ENCODE results near the gene EPB41. TPM values are rescaled to one million over a fixed set of nuclear protein-coding genes. Genes with fewer than 3 reads are reported as not detected.

Gene EPB41
- total and polyA plus RNA-seq, 3 experiments from 2014 or later, result 89.9 to 96.2 (median 93.6) TPM

- POLR2A ChIA-PET, result interaction anchor here (0.7 kb wide), 1 partner anchor 142 kb away, joined by 5 read pairs; no protein-coding TSS in a partner anchor
Measured at GRCh38 chr1:28893403-28894102, 20.8 kb upstream of the EPB41 start.

GRCh38 chr1:28894785-28895184 lies 19.6 kb upstream of the EPB41 start:
- H3K36me3 ChIP-seq (ENCODE audit: insufficient read depth, low read length), result no peaks in the 10 kb centered on the region

More at GRCh38 chr1:28893403-28894102, 20.8 kb upstream of the EPB41 start:
- Mint-ChIP-seq H3K27me3 (no peaks in the 10 kb centered on the region), H3K4me1 (peaks cover 35 to 79% (median 57%) of the 10 kb centered on the region in 3 donors), H3K27ac (peak overlapping the region in 5 of 8 donors; percentile 24 to 68 (median 43)), H3K4me3 (no peak overlapping the region), H3K9me3 (no peaks in the 10 kb centered on the region), H3K36me3 (peaks cover 0 to 29% (median 3%) of the 10 kb centered on the region in 3 donors)
- Histone ChIP-seq H3K27me3 (ENCODE audit: insufficient read depth, low read length, poor library complexity, severe bottlenecking) (no peaks in the 10 kb centered on the region), H3K27ac (ENCODE audit: low read depth, low read length) (no peak overlapping the region), H3K9me3 (ENCODE audit: low read length) (no peaks in the 10 kb centered on the region), H3K36me3 (ENCODE audit: insufficient read depth, low read length) (no peaks in the 10 kb centered on the region), H3K4me1 (ENCODE audit: insufficient read depth, low read length) (no peaks in the 10 kb centered on the region), H3K4me3 (ENCODE audit: low read length) (no peak overlapping the region)
- peak in 2 of 5 donors; percentile 10 to 56 for DNase-seq
- CTCF ChIA-PET, result interaction anchor here (1.0 to 1.7 kb wide), 6 partner anchors 9 to 309 kb away, joined by 3 to 4 read pairs (median 3); no protein-coding TSS in a partner anchor

GRCh38 chr1:28895896-28896608 lies 18.3 kb upstream of the EPB41 start:
- H3K4me1 ChIP-seq (ENCODE audit: insufficient read depth, low read length), result no peaks in the 10 kb centered on the region
- Mint-ChIP-seq H3K27ac (peak overlapping the region in 6 of 8 donors; percentile 24 to 83 (median 46)), H3K4me1 (peaks cover 35 to 76% (median 60%) of the 10 kb centered on the region in 3 donors), H3K4me3 (peak overlapping the region in 1 of 7 donors; percentile 49), H3K36me3 (peaks cover 0 to 30% (median 5%) of the 10 kb centered on the region in 3 donors), H3K9me3 (no peaks in the 10 kb centered on the region), H3K27me3 (no peaks in the 10 kb centered on the region)
- H3K4me3 ChIP-seq (ENCODE audit: low read length), result no peak overlapping the region
- ChIA-PET POLR2A (no interaction called here), CTCF (no interaction called here)
- no peak overlapping the region for H3K27ac ChIP-seq (ENCODE audit: low read depth, low read length)
- H3K36me3 ChIP-seq (ENCODE audit: insufficient read depth, low read length), result no peaks in the 10 kb centered on the region
- H3K9me3 ChIP-seq (ENCODE audit: low read length), result no peaks in the 10 kb centered on the region
- no peak for DNase-seq
- H3K27me3 ChIP-seq (ENCODE audit: insufficient read depth, low read length, poor library complexity, severe bottlenecking), result no peaks in the 10 kb centered on the region

More at GRCh38 chr1:28894785-28895184, 19.6 kb upstream of the EPB41 start:
- DNase-seq, result peak in 1 of 5 donors; percentile 28
- peaks cover 0 to 27% (median 3%) of the 10 kb centered on the region in 3 donors for H3K36me3 Mint-ChIP-seq
- H3K4me1 Mint-ChIP-seq, result peaks cover 31 to 79% (median 57%) of the 10 kb centered on the region in 3 donors
- ChIA-PET CTCF (interaction anchor here (0.6 to 1.4 kb wide), 2 partner anchors 10 to 18 kb away, joined by 3 to 4 read pairs; no protein-coding TSS in a partner anchor), POLR2A (no interaction called here)
- peak overlapping the region in 3 of 8 donors; percentile 17 to 79 (median 46) for H3K27ac Mint-ChIP-seq
- H3K27me3 Mint-ChIP-seq, result no peaks in the 10 kb centered on the region
- no peak overlapping the region for H3K4me3 Mint-ChIP-seq
- H3K9me3 Mint-ChIP-seq, result no peaks in the 10 kb centered on the region
- H3K27me3 ChIP-seq (ENCODE audit: insufficient read depth, low read length, poor library complexity, severe bottlenecking), result no peaks in the 10 kb centered on the region
- no peak overlapping the region for H3K4me3 ChIP-seq (ENCODE audit: low read length)
- H3K4me1 ChIP-seq (ENCODE audit: insufficient read depth, low read length), result no peaks in the 10 kb centered on the region
- H3K9me3 ChIP-seq (ENCODE audit: low read length), result no peaks in the 10 kb centered on the region
- H3K27ac ChIP-seq (ENCODE audit: low read depth, low read length), result no peak overlapping the region

- H3K9me3 Mint-ChIP-seq, result no peaks in the 10 kb centered on the region
- no peaks in the 10 kb centered on the region for H3K27me3 ChIP-seq (ENCODE audit: insufficient read depth, low read length, poor library complexity, severe bottlenecking)
- peaks cover 35 to 70% (median 57%) of the 10 kb centered on the region in 3 donors for H3K4me1 Mint-ChIP-seq
- CTCF ChIA-PET, result interaction anchor here (0.9 to 2.0 kb wide), 2 partner anchors 15 to 20 kb away, joined by 3 to 4 read pairs; no protein-coding TSS in a partner anchor
- H3K27ac Mint-ChIP-seq, result peak overlapping the region in 6 of 8 donors; percentile 24 to 93 (median 62)
- H3K27me3 Mint-ChIP-seq, result no peaks in the 10 kb centered on the region
- no peak overlapping the region for H3K27ac ChIP-seq (ENCODE audit: low read depth, low read length)
- peak in 1 of 5 donors; percentile 18 for DNase-seq
- no peaks in the 10 kb centered on the region for H3K4me1 ChIP-seq (ENCODE audit: insufficient read depth, low read length)
- no peaks in the 10 kb centered on the region for H3K36me3 ChIP-seq (ENCODE audit: insufficient read depth, low read length)
- POLR2A ChIA-PET, result no interaction called here
- H3K4me3 Mint-ChIP-seq, result no peak overlapping the region
- no peaks in the 10 kb centered on the region for H3K9me3 ChIP-seq (ENCODE audit: low read length)
- H3K36me3 Mint-ChIP-seq, result peaks cover 0 to 27% (median 5%) of the 10 kb centered on the region in 3 donors
- H3K4me3 ChIP-seq (ENCODE audit: low read length), result no peak overlapping the region
Measured at GRCh38 chr1:28896609-28896986, 17.8 kb upstream of the EPB41 start.

- Mint-ChIP-seq H3K36me3 (peaks cover 0 to 26% (median 8%) of the 10 kb centered on the region in 3 donors), H3K9me3 (no peaks in the 10 kb centered on the region), H3K4me3 (no peak overlapping the region), H3K27ac (peak overlapping the region; percentile 9 to 91 (median 74)), H3K27me3 (no peaks in the 10 kb centered on the region), H3K4me1 (peaks cover 38 to 77% (median 63%) of the 10 kb centered on the region in 3 donors)
- POLR2A ChIA-PET, result no interaction called here
- peak in 1 of 5 donors; percentile 1 for DNase-seq
- Histone ChIP-seq H3K9me3 (ENCODE audit: low read length) (no peaks in the 10 kb centered on the region), H3K4me1 (ENCODE audit: insufficient read depth, low read length) (no peaks in the 10 kb centered on the region), H3K4me3 (ENCODE audit: low read length) (no peak overlapping the region), H3K27me3 (ENCODE audit: insufficient read depth, low read length, poor library complexity, severe bottlenecking) (no peaks in the 10 kb centered on the region), H3K36me3 (ENCODE audit: insufficient read depth, low read length) (no peaks in the 10 kb centered on the region), H3K27ac (ENCODE audit: low read depth, low read length) (peak overlapping the region; percentile 9)
- CTCF ChIA-PET, result interaction anchor here (0.9 to 2.0 kb wide), 2 partner anchors 16 to 21 kb away, joined by 3 to 4 read pairs; no protein-coding TSS in a partner anchor
Measured at GRCh38 chr1:28897789-28898188, 16.6 kb upstream of the EPB41 start.

GRCh38 chr1:28898405-28898881 lies 15.9 kb upstream of the EPB41 start:
- H3K27me3 Mint-ChIP-seq, result no peaks in the 10 kb centered on the region
- H3K4me3 ChIP-seq (ENCODE audit: low read length), result no peak overlapping the region
- no peaks in the 10 kb centered on the region for H3K9me3 Mint-ChIP-seq
- H3K36me3 Mint-ChIP-seq, result peaks cover 1 to 25% (median 6%) of the 10 kb centered on the region in 3 donors
- H3K27ac ChIP-seq (ENCODE audit: low read depth, low read length), result no peak overlapping the region
- ChIA-PET POLR2A (no interaction called here), CTCF (interaction anchor here (2.0 kb wide), 1 partner anchor 17 kb away, joined by 4 read pairs; no protein-coding TSS in a partner anchor)
- no peaks in the 10 kb centered on the region for H3K4me1 ChIP-seq (ENCODE audit: insufficient read depth, low read length)
- peaks cover 37 to 77% (median 60%) of the 10 kb centered on the region in 3 donors for H3K4me1 Mint-ChIP-seq
- H3K27me3 ChIP-seq (ENCODE audit: insufficient read depth, low read length, poor library complexity, severe bottlenecking), result no peaks in the 10 kb centered on the region
- H3K36me3 ChIP-seq (ENCODE audit: insufficient read depth, low read length), result no peaks in the 10 kb centered on the region
- no peak overlapping the region for H3K4me3 Mint-ChIP-seq
- DNase-seq, result no peak
- peak overlapping the region in 7 of 8 donors; percentile 9 to 91 (median 79) for H3K27ac Mint-ChIP-seq
- no peaks in the 10 kb centered on the region for H3K9me3 ChIP-seq (ENCODE audit: low read length)

GRCh38 chr1:28899267-28899666 lies 15.1 kb upstream of the EPB41 start:
- DNase-seq, result no peak
- peaks cover 0 to 2% (median 0%) of the 10 kb centered on the region in 5 donors for H3K9me3 Mint-ChIP-seq
- no peaks in the 10 kb centered on the region for H3K4me1 ChIP-seq (ENCODE audit: insufficient read depth, low read length)
- CTCF ChIA-PET, result no interaction called here
- no peak overlapping the region for H3K4me3 ChIP-seq (ENCODE audit: low read length)
- H3K27ac ChIP-seq (ENCODE audit: low read depth, low read length), result no peak overlapping the region
- no peaks in the 10 kb centered on the region for H3K36me3 ChIP-seq (ENCODE audit: insufficient read depth, low read length)
- H3K27me3 ChIP-seq (ENCODE audit: insufficient read depth, low read length, poor library complexity, severe bottlenecking), result no peaks in the 10 kb centered on the region
- H3K27ac Mint-ChIP-seq, result peak overlapping the region; percentile 22 to 90 (median 69)
- POLR2A ChIA-PET, result no interaction called here
- H3K27me3 Mint-ChIP-seq, result no peaks in the 10 kb centered on the region
- H3K36me3 Mint-ChIP-seq, result peaks cover 6 to 22% (median 8%) of the 10 kb centered on the region in 3 donors
- no peak overlapping the region for H3K4me3 Mint-ChIP-seq
- H3K9me3 ChIP-seq (ENCODE audit: low read length), result no peaks in the 10 kb centered on the region
- peaks cover 33 to 68% (median 53%) of the 10 kb centered on the region in 3 donors for H3K4me1 Mint-ChIP-seq

Measured in CD8-positive, alpha-beta memory T cell (primary cell).